HEK293T (cell line): ENCODE results near the gene NTMT1.

Source experiments
- ELF4 ChIP-seq: fragments of 450-650 bp; IDR thresholded peaks from 2 replicates; pipeline ENCODE4 v1.6.1; 2017; ENCODE audit warnings: antibody characterized with exemption
- NFRKB ChIP-seq: fragments of 450-650 bp; IDR thresholded peaks from 2 replicates; pipeline ENCODE4 v1.6.1; 2016; ENCODE audit warnings: mild to moderate bottlenecking, moderate library complexity
- SP1 ChIP-seq: fragments of 450-650 bp; IDR thresholded peaks from 2 replicates; pipeline ENCODE4 v1.6.1; 2017

DNA sequence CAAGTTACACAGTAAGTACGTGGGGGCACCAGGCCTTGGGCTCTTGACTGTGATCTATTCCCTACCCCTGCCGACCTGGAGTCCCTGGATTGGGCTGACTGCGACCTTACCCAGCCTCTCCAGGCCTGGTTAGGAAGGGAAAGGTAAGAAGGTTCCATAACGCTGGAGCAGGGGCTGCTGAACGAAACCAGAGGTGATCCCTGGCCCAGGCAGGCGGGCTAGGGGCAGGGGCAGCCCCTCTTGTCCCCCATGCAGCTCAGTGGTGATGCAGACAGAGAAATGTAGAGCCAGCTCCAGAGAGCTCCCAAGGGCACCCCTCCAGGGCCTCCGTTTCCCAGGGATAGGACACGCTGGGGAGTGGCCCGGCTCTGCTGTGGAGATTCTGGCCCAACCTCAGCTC lies 53.6 kb downstream of the NTMT1 start:
- TF ChIP-seq NFRKB: no peak
- TF ChIP-seq ELF4: no peak
- no peak for TF ChIP-seq SP1
